GM08714 (cell line): Measurements from ENCODE around the gene EYA2.

Source experiments
- H3K4me3 ChIP-seq: fragments of 200-500 bp; sonication (Bioruptor generic); 2 replicates; pipeline ENCODE4 v1.5.1; 2014; ENCODE audit warnings: mild to moderate bottlenecking, low read length, inconsistent platforms
- ZNF274 ChIP-seq: IDR thresholded peaks from 2 replicates; pipeline ENCODE4 v1.6.1; 2012; ENCODE audit warnings: mild to moderate bottlenecking, low read depth, low read length

Gene EYA2

GRCh38 chr20:46933150-46933549 is 38.5 kb downstream of the EYA2 start:
- no peak overlapping the region for H3K4me3 ChIP-seq
- TF ChIP-seq ZNF274: no peak

- no peak overlapping the region for H3K4me3 ChIP-seq
- no peak for TF ChIP-seq ZNF274
These were observed 40.2 kb downstream of the EYA2 start for GRCh38 chr20:46934746-46935287.

GRCh38 chr20:46935394-46936017 is 40.9 kb downstream of the EYA2 start:
- no peak overlapping the region for H3K4me3 ChIP-seq
- no peak for TF ChIP-seq ZNF274

- no peak overlapping the region for H3K4me3 ChIP-seq
- TF ChIP-seq ZNF274: no peak
These were observed 41.9 kb downstream of the EYA2 start for GRCh38 chr20:46936415-46937156.

- TF ChIP-seq ZNF274: no peak
- H3K4me3 ChIP-seq: no peak overlapping the region
These were observed 42.5 kb downstream of the EYA2 start for GRCh38 chr20:46937157-46937523.

- no peak for TF ChIP-seq ZNF274
These were observed 43.0 kb downstream of the EYA2 start for GRCh38 chr20:46937533-46938226.

GRCh38 chr20:46938434-46938833 is 43.8 kb downstream of the EYA2 start:
- no peak for TF ChIP-seq ZNF274
- H3K4me3 ChIP-seq: no peak overlapping the region

More at GRCh38 chr20:46937533-46938226, 43.0 kb downstream of the EYA2 start:
- H3K4me3 ChIP-seq: no peak overlapping the region

GRCh38 chr20:46939031-46939965 is 44.7 kb downstream of the EYA2 start:
- TF ChIP-seq ZNF274: no peak
- H3K4me3 ChIP-seq: no peak overlapping the region

GRCh38 chr20:46940616-46941015 is 46.0 kb downstream of the EYA2 start:
- H3K4me3 ChIP-seq: no peak overlapping the region
- no peak for TF ChIP-seq ZNF274

GRCh38 chr20:46941404-46941803 is 46.8 kb downstream of the EYA2 start:
- no peak overlapping the region for H3K4me3 ChIP-seq
- no peak for TF ChIP-seq ZNF274

GRCh38 chr20:46943861-46944591 is 49.4 kb downstream of the EYA2 start:
- TF ChIP-seq ZNF274: no peak
- no peak overlapping the region for H3K4me3 ChIP-seq

GRCh38 chr20:46945465-46945864 is 50.8 kb downstream of the EYA2 start:
- TF ChIP-seq ZNF274: no peak
- H3K4me3 ChIP-seq: no peak overlapping the region

GRCh38 chr20:46946181-46946624 is 51.6 kb downstream of the EYA2 start:
- H3K4me3 ChIP-seq: no peak overlapping the region
- TF ChIP-seq ZNF274: no peak
